Liver (tissue), 3 donors: Measurements from ENCODE around the gene MSI2.

Experiments
- ATF3 ChIP-seq: IDR thresholded peaks from 2 replicates; pipeline ENCODE4 v1.6.1; 2016; ENCODE audit warnings: antibody characterized with exemption
- CTCF ChIP-seq: fragments of 150-350 bp; IDR thresholded peaks from 2 replicates; pipeline ENCODE4 v1.5.1; 2017; ENCODE audit warnings: improper control_type of control experiment, low read depth, low read length; ENCODE audit not compliant: missing input control
- ZBTB33 ChIP-seq: IDR thresholded peaks from 2 replicates; pipeline ENCODE4 v1.6.1; 2016; ENCODE audit warnings: antibody characterized with exemption
- donor health status: healthy.
- donor health status: healthy.

- TF ChIP-seq CTCF, result no peak
- TF ChIP-seq ATF3, result no peak
- no peak for TF ChIP-seq ZBTB33
Observed at GRCh38 chr17:57560319-57560705, 304.0 kb downstream of the MSI2 start.
